GM21360 (cell line): ENCODE measurements around the gene PPP2R5E.
"Not testable (repeated sequence)": the region's sequence is repeated elsewhere in the genome, so short reads cannot be mapped to it uniquely, and the experiment has no call there.

Experiments used
- ATAC-seq: cut with Tn5 transposase; IDR thresholded peaks from one replicate; pipeline ENCODE4 v1.9.1; 2021; ENCODE audit warnings: mild to moderate bottlenecking, moderate library complexity; ENCODE audit not compliant: unreplicated experiment

The PPP2R5E gene

GRCh38 chr14:63543000-63543825 is at the start of gene PPP2R5E:
Gene PPP2R5E (minus strand): TSS chr14:63543377. CDS start chr14:63539685, 3,692 bp downstream.
- ATAC-seq, result peak; percentile 93

- not testable (repeated sequence) for ATAC-seq
Measured at GRCh38 chr14:63583046-63583445, 39.9 kb upstream of the PPP2R5E start.

GRCh38 chr14:63581491-63581890 is 38.3 kb upstream of the PPP2R5E start:
- no peak for ATAC-seq

- no peak for ATAC-seq
Measured at GRCh38 chr14:63578300-63578699, 35.1 kb upstream of the PPP2R5E start.

- no peak for ATAC-seq
Measured at GRCh38 chr14:63573581-63573980, 30.4 kb upstream of the PPP2R5E start.

GRCh38 chr14:63565448-63565847 is 22.3 kb upstream of the PPP2R5E start:
- ATAC-seq, result no peak

- no peak for ATAC-seq
Measured at GRCh38 chr14:63564318-63564717, 21.1 kb upstream of the PPP2R5E start.

GRCh38 chr14:63563370-63564026 is 20.3 kb upstream of the PPP2R5E start:
- ATAC-seq, result no peak

- no peak for ATAC-seq
Measured at GRCh38 chr14:63562405-63562804, 19.2 kb upstream of the PPP2R5E start.

GRCh38 chr14:63555572-63555971 is 12.4 kb upstream of the PPP2R5E start:
- no peak for ATAC-seq

- no peak for ATAC-seq
Measured at GRCh38 chr14:63551332-63551731, 8.2 kb upstream of the PPP2R5E start.

GRCh38 chr14:63547798-63548335 is 4.7 kb upstream of the PPP2R5E start:
- no peak for ATAC-seq

- no peak for ATAC-seq
Measured at GRCh38 chr14:63545431-63545830, 2.3 kb upstream of the PPP2R5E start.

GRCh38 chr14:63544591-63545299 is 1.6 kb upstream of the PPP2R5E start:
- no peak for ATAC-seq

GRCh38 chr14:63543826-63544406 is 739 bp upstream of the PPP2R5E start:
- ATAC-seq, result peak; percentile 24

GRCh38 chr14:63542231-63542999 is 762 bp downstream of the PPP2R5E start:
- ATAC-seq, result no peak

GRCh38 chr14:63535918-63536317 is 7.3 kb downstream of the PPP2R5E start:
- no peak for ATAC-seq

GRCh38 chr14:63533474-63533873 is 9.7 kb downstream of the PPP2R5E start:
- no peak for ATAC-seq

GRCh38 chr14:63524537-63525155 is 18.5 kb downstream of the PPP2R5E start:
- no peak for ATAC-seq
